Measurements from ENCODE around the gene HAO2. TPM values are rescaled to one million over a fixed set of nuclear protein-coding genes. Genes with fewer than 3 reads are reported as not detected.

The HAO2 gene
- total RNA-seq, 1 experiment from 2014 or later: not detected

GRCh38 chr1:119379117-119379516, 10.5 kb downstream of the HAO2 start:
- no peak for DNase-seq (ENCODE audit: low spot score)
- ChIA-PET POLR2A (ENCODE audit: low non-redundant PET) (no interaction called here), CTCF (no interaction called here)
- Histone ChIP-seq H3K9me3 (ENCODE audit: low read depth, low read length, poor library complexity, severe bottlenecking) (no peaks in the 10 kb centered on the region), H3K4me1 (ENCODE audit: insufficient read depth, low read length, poor library complexity, severe bottlenecking) (no peaks in the 10 kb centered on the region), H3K27ac (ENCODE audit: low read depth, low read length, poor library complexity, severe bottlenecking) (no peak overlapping the region), H3K27me3 (replicated peaks; ENCODE audit: insufficient read depth, low read depth, low read length, poor library complexity) (peaks cover 4% of the 10 kb centered on the region), H3K4me3 (ENCODE audit: low read depth, low read length, poor library complexity, severe bottlenecking) (no peak overlapping the region), H3K36me3 (ENCODE audit: insufficient read depth, low read length, poor library complexity, severe bottlenecking) (no peaks in the 10 kb centered on the region)
- intact Hi-C loops (cut with micrococcal nuclease; ENCODE audit: unreplicated experiment): no loop called here
- TF ChIP-seq, protein P1, sequence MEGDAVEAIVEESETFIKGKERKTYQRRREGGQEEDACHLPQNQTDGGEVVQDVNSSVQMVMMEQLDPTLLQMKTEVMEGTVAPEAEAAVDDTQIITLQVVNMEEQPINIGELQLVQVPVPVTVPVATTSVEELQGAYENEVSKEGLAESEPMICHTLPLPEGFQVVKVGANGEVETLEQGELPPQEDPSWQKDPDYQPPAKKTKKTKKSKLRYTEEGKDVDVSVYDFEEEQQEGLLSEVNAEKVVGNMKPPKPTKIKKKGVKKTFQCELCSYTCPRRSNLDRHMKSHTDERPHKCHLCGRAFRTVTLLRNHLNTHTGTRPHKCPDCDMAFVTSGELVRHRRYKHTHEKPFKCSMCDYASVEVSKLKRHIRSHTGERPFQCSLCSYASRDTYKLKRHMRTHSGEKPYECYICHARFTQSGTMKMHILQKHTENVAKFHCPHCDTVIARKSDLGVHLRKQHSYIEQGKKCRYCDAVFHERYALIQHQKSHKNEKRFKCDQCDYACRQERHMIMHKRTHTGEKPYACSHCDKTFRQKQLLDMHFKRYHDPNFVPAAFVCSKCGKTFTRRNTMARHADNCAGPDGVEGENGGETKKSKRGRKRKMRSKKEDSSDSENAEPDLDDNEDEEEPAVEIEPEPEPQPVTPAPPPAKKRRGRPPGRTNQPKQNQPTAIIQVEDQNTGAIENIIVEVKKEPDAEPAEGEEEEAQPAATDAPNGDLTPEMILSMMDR (conservative IDR thresholded peaks at IDR 0.05; ENCODE audit: low read depth, low read length): no peak
- TF ChIP-seq EZH2 (IDR thresholded peaks at IDR 0.05; ENCODE audit: borderline replicate concordance, low read depth, low read length, poor library complexity, severe bottlenecking): no peak
- no TSS peak for BruUV-seq (replicated peaks)

- ChIA-PET CTCF (no interaction called here), POLR2A (ENCODE audit: low non-redundant PET) (no interaction called here)
- TF ChIP-seq, protein P1 (conservative IDR thresholded peaks at IDR 0.05; ENCODE audit: low read depth, low read length): no peak
- TF ChIP-seq EZH2 (IDR thresholded peaks at IDR 0.05; ENCODE audit: borderline replicate concordance, low read depth, low read length, poor library complexity, severe bottlenecking): no peak
- BruUV-seq (replicated peaks): no TSS peak
- Histone ChIP-seq H3K27ac (ENCODE audit: low read depth, low read length, poor library complexity, severe bottlenecking) (no peak overlapping the region), H3K27me3 (replicated peaks; ENCODE audit: insufficient read depth, low read depth, low read length, poor library complexity) (no peaks in the 10 kb centered on the region), H3K36me3 (ENCODE audit: insufficient read depth, low read length, poor library complexity, severe bottlenecking) (no peaks in the 10 kb centered on the region), H3K4me3 (ENCODE audit: low read depth, low read length, poor library complexity, severe bottlenecking) (no peak overlapping the region), H3K9me3 (ENCODE audit: low read depth, low read length, poor library complexity, severe bottlenecking) (no peaks in the 10 kb centered on the region), H3K4me1 (ENCODE audit: insufficient read depth, low read length, poor library complexity, severe bottlenecking) (no peaks in the 10 kb centered on the region)
- DNase-seq (ENCODE audit: low spot score): no peak
- intact Hi-C loops (cut with micrococcal nuclease; ENCODE audit: unreplicated experiment): no loop called here
These were observed 11.7 kb downstream of the HAO2 start for GRCh38 chr1:119380304-119380703.

- BruUV-seq (replicated peaks): no TSS peak
- Histone ChIP-seq H3K9me3 (ENCODE audit: low read depth, low read length, poor library complexity, severe bottlenecking) (no peaks in the 10 kb centered on the region), H3K27me3 (replicated peaks; ENCODE audit: insufficient read depth, low read depth, low read length, poor library complexity) (no peaks in the 10 kb centered on the region), H3K36me3 (ENCODE audit: insufficient read depth, low read length, poor library complexity, severe bottlenecking) (no peaks in the 10 kb centered on the region), H3K4me1 (ENCODE audit: insufficient read depth, low read length, poor library complexity, severe bottlenecking) (no peaks in the 10 kb centered on the region), H3K27ac (ENCODE audit: low read depth, low read length, poor library complexity, severe bottlenecking) (no peak overlapping the region), H3K4me3 (ENCODE audit: low read depth, low read length, poor library complexity, severe bottlenecking) (no peak overlapping the region)
- TF ChIP-seq, protein P1 (conservative IDR thresholded peaks at IDR 0.05; ENCODE audit: low read depth, low read length): no peak
- TF ChIP-seq EZH2 (IDR thresholded peaks at IDR 0.05; ENCODE audit: borderline replicate concordance, low read depth, low read length, poor library complexity, severe bottlenecking): no peak
- intact Hi-C loops (cut with micrococcal nuclease; ENCODE audit: unreplicated experiment): no loop called here
- DNase-seq (ENCODE audit: low spot score): no peak
- ChIA-PET POLR2A (ENCODE audit: low non-redundant PET) (no interaction called here), CTCF (no interaction called here)
These were observed 12.5 kb downstream of the HAO2 start for GRCh38 chr1:119380983-119381662.
